H1 (cell line): ENCODE measurements around the gene PAPSS2. TPM values are rescaled to one million over a fixed set of nuclear protein-coding genes. Genes with fewer than 3 reads are reported as not detected.

Experiments used
- CTCF ChIA-PET: fragments of 300-600 bp; sonication (Branson Sonifier 250); formaldehyde crosslinking; loops from one replicate; lab custom pipeline; 2021; ENCODE audit not compliant: partially characterized antibody; lab: Charles Lee
- POLR2A ChIA-PET: fragments of 300-600 bp; sonication (Branson Sonifier 250); formaldehyde crosslinking; loops from one replicate; lab custom pipeline; 2021; ENCODE audit warnings: inconsistent platforms; ENCODE audit not compliant: partially characterized antibody; lab: Charles Lee
- DNase-seq, 2 experiments: peaks; one replicate each; pipeline versions ENCODE4 v3.0.0 to v3.0.0-alpha.2; 2010 to 2022; ENCODE audit warnings: low spot score in 2 of 2, low read depth in 1 of 2, mixed read lengths in 1 of 2
- FAIRE-seq: peaks from 2 replicates; lab custom pipeline; 2011; peaks lifted over from hg19 to GRCh38; lab: Jason Lieb, UNC
- H2AFZ ChIP-seq: 2 replicates; pipeline ENCODE4 v1.8.1; 2012; ENCODE audit warnings: low read length, inconsistent platforms
- H2AK5ac ChIP-seq: 2 replicates; pipeline ENCODE4 v1.6.1; 2013; ENCODE audit warnings: low read depth, low read length
- H2BK120ac ChIP-seq: replicated peaks from 2 replicates; pipeline ENCODE3; 2013; ENCODE audit warnings: low read depth, low read length, inconsistent platforms
- H2BK12ac ChIP-seq: 2 replicates; pipeline ENCODE4 v1.6.1; 2013; ENCODE audit warnings: low read depth, low read length
- H2BK15ac ChIP-seq: 2 replicates; pipeline ENCODE4 v1.6.1; 2013; ENCODE audit warnings: low read length
- H2BK20ac ChIP-seq: 2 replicates; pipeline ENCODE4 v1.6.1; 2013; ENCODE audit warnings: low read length
- H2BK5ac ChIP-seq: 2 replicates; pipeline ENCODE4 v1.6.1; 2013; ENCODE audit warnings: low read depth, low read length
- H3K14ac ChIP-seq: 2 replicates; pipeline ENCODE4 v1.6.1; 2013; ENCODE audit warnings: inconsistent platforms; ENCODE audit not compliant: insufficient read length
- H3K18ac ChIP-seq: 2 replicates; pipeline ENCODE4 v1.6.1; 2013; ENCODE audit warnings: low read length; ENCODE audit errors: extremely low read depth
- H3K23ac ChIP-seq: 2 replicates; pipeline ENCODE4 v1.6.1; 2013; ENCODE audit warnings: inconsistent platforms; ENCODE audit not compliant: insufficient read length
- H3K23me2 ChIP-seq: 2 replicates; pipeline ENCODE4 v1.6.1; 2013; ENCODE audit warnings: low read depth, low read length
- H3K27ac ChIP-seq: 2 replicates; pipeline ENCODE4 v1.6.1; 2011; ENCODE audit warnings: low read depth, low read length, inconsistent platforms
- H3K27me3 ChIP-seq, 4 experiments: replicated peaks in 1 of 4; 1 replicate in 1 of 4; 2 replicates in 3 of 4; pipeline versions ENCODE4 v1.6.1 to v1.8.1; 2011 to 2013; ENCODE audit warnings: low read length in 3 of 4, mild to moderate bottlenecking in 3 of 4, inconsistent platforms in 2 of 4, mixed read lengths in 2 of 4, moderate library complexity in 1 of 4; ENCODE audit not compliant: control insufficient read depth in 3 of 4, insufficient read depth in 3 of 4; ENCODE audit errors: extremely low read depth in 1 of 4
- H3K36me3 ChIP-seq, 4 experiments: 2 replicates each; pipeline versions ENCODE4 v1.6.1 to v1.8.1; 2011 to 2013; ENCODE audit warnings: mild to moderate bottlenecking in 4 of 4, low read length in 3 of 4, moderate library complexity in 2 of 4, control low read depth in 1 of 4, inconsistent platforms in 1 of 4; ENCODE audit not compliant: insufficient read depth in 4 of 4, control insufficient read depth in 2 of 4
- H3K4ac ChIP-seq: replicated peaks from 2 replicates; pipeline ENCODE3; 2013; ENCODE audit warnings: low read length, low read depth, mixed read lengths, inconsistent platforms; ENCODE audit not compliant: insufficient read length
- H3K4me1 ChIP-seq, 4 experiments: replicated peaks in 1 of 4; 1 replicate in 1 of 4; 2 replicates in 3 of 4; pipeline versions ENCODE4 v1.6.1 to v1.8.1; 2011 to 2013; ENCODE audit warnings: low read length in 3 of 4, inconsistent platforms in 2 of 4, mixed read lengths in 1 of 4; ENCODE audit not compliant: insufficient read depth in 4 of 4, control insufficient read depth in 3 of 4
- H3K4me2 ChIP-seq, 2 experiments: 2 replicates each; pipeline versions ENCODE4 v1.6.1 to v1.8.1; 2011 to 2013; ENCODE audit warnings: low read depth in 2 of 2, low read length in 2 of 2, control low read depth in 1 of 2, inconsistent platforms in 1 of 2, mild to moderate bottlenecking in 1 of 2; ENCODE audit not compliant: insufficient read depth in 1 of 2
- H3K4me3 ChIP-seq, 4 experiments: fragments of 200-600, 300-600 bp in 1 of 4; sonication (generic), shearing (Covaris generic), sonication (Bioruptor Twin) in 1 of 4; 2 replicates each; pipeline versions ENCODE4 v1.5.1 to v1.8.1; 2011 to 2016; ENCODE audit warnings: low read length in 4 of 4, low read depth in 3 of 4, control low read depth in 2 of 4, inconsistent platforms in 2 of 4, mild to moderate bottlenecking in 2 of 4, mixed read lengths in 1 of 4, moderate library complexity in 1 of 4; ENCODE audit not compliant: insufficient read depth in 2 of 4; ENCODE audit errors: extremely low read depth in 1 of 4
- H3K56ac ChIP-seq: replicated peaks from 2 replicates; pipeline ENCODE3; 2013; ENCODE audit warnings: low read depth, mild to moderate bottlenecking, mixed read lengths, low read length, inconsistent platforms; ENCODE audit not compliant: insufficient read length
- H3K79me1 ChIP-seq: 2 replicates; pipeline ENCODE4 v1.6.1; 2013; ENCODE audit warnings: low read depth, low read length, control low read depth
- H3K79me2 ChIP-seq, 2 experiments: 2 replicates each; pipeline versions ENCODE4 v1.6.1 to v1.8.1; 2012 to 2013; ENCODE audit warnings: low read length in 2 of 2, mild to moderate bottlenecking in 2 of 2, inconsistent platforms in 1 of 2; ENCODE audit not compliant: insufficient read depth in 2 of 2, control insufficient read depth in 1 of 2
- H3K9ac ChIP-seq, 4 experiments: replicated peaks in 1 of 4; 1 replicate in 1 of 4; 2 replicates in 3 of 4; pipeline versions ENCODE4 v1.6.1 to v1.8.1; 2011 to 2013; ENCODE audit warnings: low read depth in 3 of 4, low read length in 3 of 4, control low read depth in 2 of 4, mild to moderate bottlenecking in 2 of 4, moderate library complexity in 2 of 4, inconsistent platforms in 1 of 4; ENCODE audit errors: extremely low read depth in 1 of 4
- H3K9me3 ChIP-seq, 2 experiments: 2 replicates each; pipeline versions ENCODE4 v1.6.1 to v1.8.1; 2012 to 2013; ENCODE audit warnings: mild to moderate bottlenecking in 2 of 2, moderate library complexity in 2 of 2, control low read depth in 1 of 2, inconsistent platforms in 1 of 2, low read depth in 1 of 2, low read length in 1 of 2, mixed read lengths in 1 of 2; ENCODE audit not compliant: insufficient read depth in 2 of 2
- H4K20me1 ChIP-seq, 2 experiments: replicated peaks in 1 of 2; 2 replicates each; pipeline versions ENCODE3 to v1.8.1; 2011 to 2013; ENCODE audit warnings: inconsistent platforms in 2 of 2, low read length in 2 of 2, mild to moderate bottlenecking in 1 of 2; ENCODE audit not compliant: insufficient read depth in 2 of 2, control insufficient read depth in 1 of 2
- H4K5ac ChIP-seq: 2 replicates; pipeline ENCODE4 v1.6.1; 2013; ENCODE audit warnings: low read length, low read depth, mixed read lengths, inconsistent platforms; ENCODE audit not compliant: insufficient read length
- H4K8ac ChIP-seq: 2 replicates; pipeline ENCODE4 v1.8.0; 2013; ENCODE audit warnings: mild to moderate bottlenecking, moderate library complexity, low read length, inconsistent platforms; ENCODE audit not compliant: insufficient read depth; ENCODE audit errors: extremely low read depth
- H4K91ac ChIP-seq: replicated peaks from 2 replicates; pipeline ENCODE3; 2013; ENCODE audit warnings: low read length, mixed read lengths, inconsistent platforms; ENCODE audit not compliant: insufficient read length
- ATF3 ChIP-seq: IDR thresholded peaks from 2 replicates; pipeline ENCODE4 v1.6.1; 2011; ENCODE audit warnings: low read depth, mild to moderate bottlenecking, low read length; ENCODE audit not compliant: insufficient read depth
- BRCA1 ChIP-seq: IDR thresholded peaks from 2 replicates; pipeline ENCODE4 v1.6.1; 2012; ENCODE audit warnings: low read depth, low read length, improper control_type of control experiment
- CBX5 ChIP-seq: fragments of 300-800, 300-1000 bp; sonication (generic); IDR thresholded peaks from 2 replicates; pipeline ENCODE4 v1.7.1; 2016; ENCODE audit warnings: antibody characterized with exemption, low read length, low read depth
- CTBP2 ChIP-seq: IDR thresholded peaks from 2 replicates; pipeline ENCODE4 v1.7.0; 2011; ENCODE audit warnings: borderline replicate concordance, mild to moderate bottlenecking, moderate library complexity, mixed read lengths, low read length; ENCODE audit not compliant: insufficient read depth, insufficient read length
- EZH2 ChIP-seq: fragments of 200-600 bp; sonication (generic); IDR thresholded peaks from 2 replicates; pipeline ENCODE4 v1.7.1; 2012; ENCODE audit warnings: low read depth, mild to moderate bottlenecking, moderate library complexity, low read length, inconsistent platforms; ENCODE audit not compliant: severe bottlenecking
- GTF2F1 ChIP-seq: IDR thresholded peaks from 2 replicates; pipeline ENCODE4 v1.6.1; 2012; ENCODE audit warnings: low read depth, low read length, improper control_type of control experiment, borderline replicate concordance
- NANOG ChIP-seq: IDR thresholded peaks from 2 replicates; pipeline ENCODE4 v1.6.1; 2011; ENCODE audit warnings: low read length, low read depth, mild to moderate bottlenecking, inconsistent platforms; ENCODE audit not compliant: insufficient read depth, poor library complexity, severe bottlenecking
- POLR2AphosphoS5 ChIP-seq: IDR thresholded peaks from 2 replicates; pipeline ENCODE4 v1.6.1; 2011; ENCODE audit warnings: low read depth, low read length
- POU5F1 ChIP-seq: IDR thresholded peaks from 2 replicates; pipeline ENCODE4 v1.6.1; 2011; ENCODE audit warnings: low read depth, mild to moderate bottlenecking, low read length, moderate library complexity
- RNF2 ChIP-seq: fragments of 200-900, 300-1000 bp; sonication (generic); IDR thresholded peaks from 2 replicates; pipeline ENCODE4 v1.7.1; 2016; ENCODE audit warnings: borderline replicate concordance, low read depth, mild to moderate bottlenecking, antibody characterized with exemption, low read length; ENCODE audit not compliant: poor library complexity, severe bottlenecking; ENCODE audit errors: missing control alignments
- SIN3A ChIP-seq, 2 experiments: IDR thresholded peaks in 1 of 2; conservative IDR thresholded peaks in 1 of 2; 2 replicates each; pipeline ENCODE4 v1.6.1; 2011 to 2012; ENCODE audit warnings: low read length in 2 of 2, improper control_type of control experiment in 1 of 2, low read depth in 1 of 2, mild to moderate bottlenecking in 1 of 2
- SP4 ChIP-seq: IDR thresholded peaks from 2 replicates; pipeline ENCODE4 v1.6.1; 2012; ENCODE audit warnings: low read length, inconsistent platforms
- WGBS, 2 experiments: shearing (Covaris generic) in 1 of 2; methylation state at CpG; one replicate each; pipeline versions ENCODE4 v1.1.6 to v1.1.7; 2013 to 2015; ENCODE audit warnings: low lambda C conversion rate in 2 of 2, mixed read lengths in 2 of 2, inconsistent platforms in 1 of 2, low coverage in 1 of 2, missing lambda C conversion rate in 1 of 2; ENCODE audit not compliant: insufficient replicate concordance in 2 of 2, insufficient coverage in 1 of 2, insufficient read length in 1 of 2; ENCODE audit errors: extremely low coverage in 1 of 2, missing lambda C conversion rate in 1 of 2; 5-methylcytosine and 5-hydroxymethylcytosine counted together
- polyA plus RNA-seq, 7 experiments: library from polyadenylated mRNA; depleted of rRNA in 3 of 7; stranded (reverse) in 5 of 7; unstranded in 2 of 7; fragments of >200 nt in 5 of 7; fragments of 200-250 nt in 2 of 7; gene quantifications; 1 replicate in 5 of 7; 2 replicates in 1 of 7; 4 replicates in 1 of 7; pipeline versions ENCODE4 v1.2.1 to v1.2.3, GENCODE V29; 2011 to 2013; ENCODE audit warnings: missing spikeins in 2 of 7, mixed read lengths in 2 of 7
- total RNA-seq: library from RNA; stranded (reverse); fragmentation: NEBNext Ultra II Directional; extraction: Animal tissue kit (Norgen Biotek cat#: 25700); gene quantifications from 2 replicates; pipeline ENCODE4 v1.2.1, GENCODE V29; 2021

Gene PAPSS2
- total and polyA plus RNA-seq, 2 of the 8 experiments (the other 6 are each of a cell fraction or from before 2014, with no cell fraction given) = 7.6 to 20.2 TPM

DNA sequence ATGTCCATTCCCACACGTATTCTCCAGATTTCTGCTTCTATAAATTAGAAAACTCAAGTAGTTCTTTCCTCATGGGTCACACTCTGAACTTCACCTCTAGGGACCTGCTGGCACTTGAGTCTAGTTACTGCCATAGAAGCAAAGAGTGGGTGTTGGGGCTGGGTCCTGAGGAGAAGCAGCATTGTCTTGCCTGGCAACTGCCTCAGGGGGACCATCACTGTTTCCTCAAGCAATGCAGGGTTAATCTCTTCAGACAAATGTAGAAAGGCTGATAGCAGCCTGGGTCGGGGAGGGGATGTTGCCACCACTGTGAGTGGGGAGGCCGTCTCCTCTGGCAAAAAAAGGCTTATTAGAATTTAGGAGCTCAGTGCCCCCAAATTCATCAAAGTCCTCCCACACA is 20.2 kb upstream of the PAPSS2 start:
- Histone ChIP-seq H3K4me3 (no peak overlapping the region), H4K5ac (no peak overlapping the region), H2AK5ac (no peak overlapping the region), H2AFZ (no peak overlapping the region), H3K4me1 (peaks cover 0 to 4% (median 0%) of the 10 kb centered on the region in 4 experiments; a peak in 1 of 7 replicates), H4K20me1 (no peaks in the 10 kb centered on the region), H4K8ac (no peak overlapping the region), H3K4ac (no peak overlapping the region), H3K27me3 (no peaks in the 10 kb centered on the region; a peak in 1 of 7 replicates), H3K23me2 (no peaks in the 10 kb centered on the region; the same call in 1 of the 2 replicates), H2BK20ac (no peak overlapping the region), H3K56ac (no peak overlapping the region), H2BK120ac (no peak overlapping the region), H3K36me3 (no peaks in the 10 kb centered on the region), H3K23ac (no peak overlapping the region), H3K27ac (no peak overlapping the region), H2BK5ac (0 out of 2 replicates have a peak overlapping the region, but pooled peaks have one; percentile 10), H4K91ac (no peak overlapping the region), H3K9me3 (no peaks in the 10 kb centered on the region), H3K9ac (no peak overlapping the region), H3K79me1 (no peaks in the 10 kb centered on the region), H2BK12ac (no peak overlapping the region), H3K79me2 (no peaks in the 10 kb centered on the region), H2BK15ac (no peak overlapping the region), H3K14ac (no peak overlapping the region), H3K4me2 (no peak overlapping the region), H3K18ac (no peak overlapping the region)
- FAIRE-seq (no peak), DNase-seq (no peak)
- ChIA-PET CTCF (interaction anchor here (1.2 to 1.7 kb wide), 3 partner anchors 15 to 80 kb away, joined by 3 to 4 read pairs (median 4); no protein-coding TSS in a partner anchor), POLR2A (interaction anchor here (0.6 kb wide), 1 partner anchor 12 kb away, joined by 3 read pairs; no protein-coding TSS in a partner anchor)
- 93% methylated on average over 3 of the region's 3 CpGs; no CpG with 5 or more reads in 1 of the 2 experiments for WGBS, 2 experiments
- TF ChIP-seq BRCA1 (no peak), ATF3 (no peak), GTF2F1 (no peak), POLR2AphosphoS5 (no peak), EZH2 (no peak), POU5F1 (no peak), CBX5 (no peak), NANOG (no peak), RNF2 (no peak), SP4 (no peak), SIN3A (conservative IDR thresholded peaks at IDR 0.05 in 1 of 2, IDR thresholded peaks at IDR 0.05 in 1 of 2; ENCODE audit: low read depth in 1 of 2, low read length in 2 of 2) (no peak), CTBP2 (no peak)
